ENCODE measurements around the gene THAP7. TPM values are rescaled to one million over a fixed set of nuclear protein-coding genes. Genes with fewer than 3 reads are reported as not detected.
A peak's percentile ranks its signal among the peaks of the same experiment; 100 is the strongest.

Gene THAP7
- total RNA-seq, 1 experiment from 2014 or later: 19.3 TPM

GRCh38 chr22:21031545-21032036, 29.7 kb upstream of the THAP7 start (continued):
- TF ChIP-seq, protein P1, sequence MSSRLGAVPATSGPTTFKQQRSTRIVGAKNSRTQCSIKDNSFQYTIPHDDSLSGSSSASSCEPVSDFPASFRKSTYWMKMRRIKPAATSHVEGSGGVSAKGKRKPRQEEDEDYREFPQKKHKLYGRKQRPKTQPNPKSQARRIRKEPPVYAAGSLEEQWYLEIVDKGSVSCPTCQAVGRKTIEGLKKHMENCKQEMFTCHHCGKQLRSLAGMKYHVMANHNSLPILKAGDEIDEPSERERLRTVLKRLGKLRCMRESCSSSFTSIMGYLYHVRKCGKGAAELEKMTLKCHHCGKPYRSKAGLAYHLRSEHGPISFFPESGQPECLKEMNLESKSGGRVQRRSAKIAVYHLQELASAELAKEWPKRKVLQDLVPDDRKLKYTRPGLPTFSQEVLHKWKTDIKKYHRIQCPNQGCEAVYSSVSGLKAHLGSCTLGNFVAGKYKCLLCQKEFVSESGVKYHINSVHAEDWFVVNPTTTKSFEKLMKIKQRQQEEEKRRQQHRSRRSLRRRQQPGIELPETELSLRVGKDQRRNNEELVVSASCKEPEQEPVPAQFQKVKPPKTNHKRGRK (CRISPR knock-in tag; IDR thresholded peaks at IDR 0.05; ENCODE audit: borderline replicate concordance): no peak
- TF ChIP-seq, protein P2, sequence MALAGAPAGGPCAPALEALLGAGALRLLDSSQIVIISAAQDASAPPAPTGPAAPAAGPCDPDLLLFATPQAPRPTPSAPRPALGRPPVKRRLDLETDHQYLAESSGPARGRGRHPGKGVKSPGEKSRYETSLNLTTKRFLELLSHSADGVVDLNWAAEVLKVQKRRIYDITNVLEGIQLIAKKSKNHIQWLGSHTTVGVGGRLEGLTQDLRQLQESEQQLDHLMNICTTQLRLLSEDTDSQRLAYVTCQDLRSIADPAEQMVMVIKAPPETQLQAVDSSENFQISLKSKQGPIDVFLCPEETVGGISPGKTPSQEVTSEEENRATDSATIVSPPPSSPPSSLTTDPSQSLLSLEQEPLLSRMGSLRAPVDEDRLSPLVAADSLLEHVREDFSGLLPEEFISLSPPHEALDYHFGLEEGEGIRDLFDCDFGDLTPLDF (CRISPR knock-in tag; IDR thresholded peaks at IDR 0.05): no peak

DNA sequence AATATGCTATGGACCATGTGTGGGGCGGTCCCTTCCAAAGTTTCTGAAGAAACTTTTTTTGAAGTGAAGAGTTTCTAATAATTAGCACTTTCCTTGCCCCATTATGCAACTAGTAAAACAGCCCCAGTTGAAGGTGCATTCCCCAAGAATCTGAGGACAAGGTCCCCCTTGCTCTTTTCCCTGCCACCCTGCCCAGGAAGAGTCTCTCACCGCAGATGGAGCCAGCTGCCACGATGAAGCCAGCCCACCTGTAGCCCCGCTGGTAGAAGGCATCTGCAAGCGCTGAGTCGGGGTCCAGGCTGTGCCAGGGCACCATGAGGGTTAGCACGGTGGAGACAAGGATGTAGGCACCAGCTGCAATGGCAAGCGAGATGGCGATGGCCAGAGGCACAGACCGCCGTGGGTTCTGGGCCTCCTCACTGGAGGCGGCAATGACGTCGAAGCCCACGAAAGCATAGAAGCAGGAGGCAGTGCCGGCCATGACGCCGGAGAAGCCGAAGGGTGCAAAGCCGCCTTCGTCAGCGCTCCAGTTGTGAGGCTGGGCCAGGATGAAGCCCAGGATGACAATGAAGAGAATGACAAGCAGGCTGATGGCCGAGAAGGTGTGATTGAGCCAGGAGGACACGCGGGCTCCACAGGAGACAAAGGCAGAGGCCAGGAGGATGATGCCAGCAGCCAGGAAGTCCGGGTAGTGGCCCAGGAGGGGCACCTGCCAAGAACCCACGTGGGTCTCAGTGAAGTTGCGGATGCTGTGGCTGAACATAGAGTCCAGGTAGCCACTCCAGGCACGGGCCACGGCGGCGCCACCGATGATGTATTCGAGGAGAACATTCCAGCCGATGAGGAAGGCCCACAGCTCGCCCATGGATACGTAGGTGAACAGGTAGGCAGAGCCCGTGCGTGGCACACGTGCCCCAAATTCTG, 29.0 kb upstream of the THAP7 start:
- H3K4me1 Mint-ChIP-seq: peaks cover 6% of the 10 kb centered on the region
- CTCF ChIA-PET: interaction anchor here (0.9 to 2.4 kb wide), 3 partner anchors 10 to 145 kb away, joined by 3 to 16 read pairs (median 9); no protein-coding TSS in a partner anchor
- no peaks in the 10 kb centered on the region for H3K9me3 Mint-ChIP-seq
- TF ChIP-seq, protein P3, sequence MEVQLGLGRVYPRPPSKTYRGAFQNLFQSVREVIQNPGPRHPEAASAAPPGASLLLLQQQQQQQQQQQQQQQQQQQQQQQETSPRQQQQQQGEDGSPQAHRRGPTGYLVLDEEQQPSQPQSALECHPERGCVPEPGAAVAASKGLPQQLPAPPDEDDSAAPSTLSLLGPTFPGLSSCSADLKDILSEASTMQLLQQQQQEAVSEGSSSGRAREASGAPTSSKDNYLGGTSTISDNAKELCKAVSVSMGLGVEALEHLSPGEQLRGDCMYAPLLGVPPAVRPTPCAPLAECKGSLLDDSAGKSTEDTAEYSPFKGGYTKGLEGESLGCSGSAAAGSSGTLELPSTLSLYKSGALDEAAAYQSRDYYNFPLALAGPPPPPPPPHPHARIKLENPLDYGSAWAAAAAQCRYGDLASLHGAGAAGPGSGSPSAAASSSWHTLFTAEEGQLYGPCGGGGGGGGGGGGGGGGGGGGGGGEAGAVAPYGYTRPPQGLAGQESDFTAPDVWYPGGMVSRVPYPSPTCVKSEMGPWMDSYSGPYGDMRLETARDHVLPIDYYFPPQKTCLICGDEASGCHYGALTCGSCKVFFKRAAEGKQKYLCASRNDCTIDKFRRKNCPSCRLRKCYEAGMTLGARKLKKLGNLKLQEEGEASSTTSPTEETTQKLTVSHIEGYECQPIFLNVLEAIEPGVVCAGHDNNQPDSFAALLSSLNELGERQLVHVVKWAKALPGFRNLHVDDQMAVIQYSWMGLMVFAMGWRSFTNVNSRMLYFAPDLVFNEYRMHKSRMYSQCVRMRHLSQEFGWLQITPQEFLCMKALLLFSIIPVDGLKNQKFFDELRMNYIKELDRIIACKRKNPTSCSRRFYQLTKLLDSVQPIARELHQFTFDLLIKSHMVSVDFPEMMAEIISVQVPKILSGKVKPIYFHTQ (CRISPR knock-in tag; IDR thresholded peaks at IDR 0.05): no peak
- no peak for TF ChIP-seq ZBTB21 (CRISPR knock-in tag; IDR thresholded peaks at IDR 0.05; ENCODE audit: borderline replicate concordance)
- no peak for TF ChIP-seq GRHL2 (CRISPR knock-in tag; IDR thresholded peaks at IDR 0.05; ENCODE audit: insufficient replicate concordance, severe bottlenecking)
- TF ChIP-seq, protein P4, sequence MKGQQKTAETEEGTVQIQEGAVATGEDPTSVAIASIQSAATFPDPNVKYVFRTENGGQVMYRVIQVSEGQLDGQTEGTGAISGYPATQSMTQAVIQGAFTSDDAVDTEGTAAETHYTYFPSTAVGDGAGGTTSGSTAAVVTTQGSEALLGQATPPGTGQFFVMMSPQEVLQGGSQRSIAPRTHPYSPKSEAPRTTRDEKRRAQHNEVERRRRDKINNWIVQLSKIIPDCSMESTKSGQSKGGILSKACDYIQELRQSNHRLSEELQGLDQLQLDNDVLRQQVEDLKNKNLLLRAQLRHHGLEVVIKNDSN (CRISPR knock-in tag; IDR thresholded peaks at IDR 0.05): no peak
- TF ChIP-seq, protein P5, sequence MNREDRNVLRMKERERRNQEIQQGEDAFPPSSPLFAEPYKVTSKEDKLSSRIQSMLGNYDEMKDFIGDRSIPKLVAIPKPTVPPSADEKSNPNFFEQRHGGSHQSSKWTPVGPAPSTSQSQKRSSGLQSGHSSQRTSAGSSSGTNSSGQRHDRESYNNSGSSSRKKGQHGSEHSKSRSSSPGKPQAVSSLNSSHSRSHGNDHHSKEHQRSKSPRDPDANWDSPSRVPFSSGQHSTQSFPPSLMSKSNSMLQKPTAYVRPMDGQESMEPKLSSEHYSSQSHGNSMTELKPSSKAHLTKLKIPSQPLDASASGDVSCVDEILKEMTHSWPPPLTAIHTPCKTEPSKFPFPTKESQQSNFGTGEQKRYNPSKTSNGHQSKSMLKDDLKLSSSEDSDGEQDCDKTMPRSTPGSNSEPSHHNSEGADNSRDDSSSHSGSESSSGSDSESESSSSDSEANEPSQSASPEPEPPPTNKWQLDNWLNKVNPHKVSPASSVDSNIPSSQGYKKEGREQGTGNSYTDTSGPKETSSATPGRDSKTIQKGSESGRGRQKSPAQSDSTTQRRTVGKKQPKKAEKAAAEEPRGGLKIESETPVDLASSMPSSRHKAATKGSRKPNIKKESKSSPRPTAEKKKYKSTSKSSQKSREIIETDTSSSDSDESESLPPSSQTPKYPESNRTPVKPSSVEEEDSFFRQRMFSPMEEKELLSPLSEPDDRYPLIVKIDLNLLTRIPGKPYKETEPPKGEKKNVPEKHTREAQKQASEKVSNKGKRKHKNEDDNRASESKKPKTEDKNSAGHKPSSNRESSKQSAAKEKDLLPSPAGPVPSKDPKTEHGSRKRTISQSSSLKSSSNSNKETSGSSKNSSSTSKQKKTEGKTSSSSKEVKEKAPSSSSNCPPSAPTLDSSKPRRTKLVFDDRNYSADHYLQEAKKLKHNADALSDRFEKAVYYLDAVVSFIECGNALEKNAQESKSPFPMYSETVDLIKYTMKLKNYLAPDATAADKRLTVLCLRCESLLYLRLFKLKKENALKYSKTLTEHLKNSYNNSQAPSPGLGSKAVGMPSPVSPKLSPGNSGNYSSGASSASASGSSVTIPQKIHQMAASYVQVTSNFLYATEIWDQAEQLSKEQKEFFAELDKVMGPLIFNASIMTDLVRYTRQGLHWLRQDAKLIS (CRISPR knock-in tag; IDR thresholded peaks at IDR 0.05; ENCODE audit: borderline replicate concordance): no peak
- TF ChIP-seq TEAD1 (CRISPR knock-in tag; IDR thresholded peaks at IDR 0.05): no peak
- TF ChIP-seq, protein P6, sequence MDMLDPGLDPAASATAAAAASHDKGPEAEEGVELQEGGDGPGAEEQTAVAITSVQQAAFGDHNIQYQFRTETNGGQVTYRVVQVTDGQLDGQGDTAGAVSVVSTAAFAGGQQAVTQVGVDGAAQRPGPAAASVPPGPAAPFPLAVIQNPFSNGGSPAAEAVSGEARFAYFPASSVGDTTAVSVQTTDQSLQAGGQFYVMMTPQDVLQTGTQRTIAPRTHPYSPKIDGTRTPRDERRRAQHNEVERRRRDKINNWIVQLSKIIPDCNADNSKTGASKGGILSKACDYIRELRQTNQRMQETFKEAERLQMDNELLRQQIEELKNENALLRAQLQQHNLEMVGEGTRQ (CRISPR knock-in tag; IDR thresholded peaks at IDR 0.05): no peak
- TF ChIP-seq RORB (CRISPR knock-in tag; IDR thresholded peaks at IDR 0.05): no peak
- no peak for TF ChIP-seq IRF2 (CRISPR knock-in tag; IDR thresholded peaks at IDR 0.05; ENCODE audit: borderline replicate concordance, low read depth)
- no peak for TF ChIP-seq ZNF263 (CRISPR knock-in tag; IDR thresholded peaks at IDR 0.05; ENCODE audit: low read depth)
- TF ChIP-seq ZNF121 (CRISPR knock-in tag; IDR thresholded peaks at IDR 0.05): no peak
- TF ChIP-seq ZNF317 (CRISPR knock-in tag; IDR thresholded peaks at IDR 0.05; ENCODE audit: borderline replicate concordance, low read depth): no peak
- TF ChIP-seq, protein P7, sequence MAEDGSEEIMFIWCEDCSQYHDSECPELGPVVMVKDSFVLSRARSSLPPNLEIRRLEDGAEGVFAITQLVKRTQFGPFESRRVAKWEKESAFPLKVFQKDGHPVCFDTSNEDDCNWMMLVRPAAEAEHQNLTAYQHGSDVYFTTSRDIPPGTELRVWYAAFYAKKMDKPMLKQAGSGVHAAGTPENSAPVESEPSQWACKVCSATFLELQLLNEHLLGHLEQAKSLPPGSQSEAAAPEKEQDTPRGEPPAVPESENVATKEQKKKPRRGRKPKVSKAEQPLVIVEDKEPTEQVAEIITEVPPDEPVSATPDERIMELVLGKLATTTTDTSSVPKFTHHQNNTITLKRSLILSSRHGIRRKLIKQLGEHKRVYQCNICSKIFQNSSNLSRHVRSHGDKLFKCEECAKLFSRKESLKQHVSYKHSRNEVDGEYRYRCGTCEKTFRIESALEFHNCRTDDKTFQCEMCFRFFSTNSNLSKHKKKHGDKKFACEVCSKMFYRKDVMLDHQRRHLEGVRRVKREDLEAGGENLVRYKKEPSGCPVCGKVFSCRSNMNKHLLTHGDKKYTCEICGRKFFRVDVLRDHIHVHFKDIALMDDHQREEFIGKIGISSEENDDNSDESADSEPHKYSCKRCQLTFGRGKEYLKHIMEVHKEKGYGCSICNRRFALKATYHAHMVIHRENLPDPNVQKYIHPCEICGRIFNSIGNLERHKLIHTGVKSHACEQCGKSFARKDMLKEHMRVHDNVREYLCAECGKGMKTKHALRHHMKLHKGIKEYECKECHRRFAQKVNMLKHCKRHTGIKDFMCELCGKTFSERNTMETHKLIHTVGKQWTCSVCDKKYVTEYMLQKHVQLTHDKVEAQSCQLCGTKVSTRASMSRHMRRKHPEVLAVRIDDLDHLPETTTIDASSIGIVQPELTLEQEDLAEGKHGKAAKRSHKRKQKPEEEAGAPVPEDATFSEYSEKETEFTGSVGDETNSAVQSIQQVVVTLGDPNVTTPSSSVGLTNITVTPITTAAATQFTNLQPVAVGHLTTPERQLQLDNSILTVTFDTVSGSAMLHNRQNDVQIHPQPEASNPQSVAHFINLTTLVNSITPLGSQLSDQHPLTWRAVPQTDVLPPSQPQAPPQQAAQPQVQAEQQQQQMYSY (CRISPR knock-in tag; IDR thresholded peaks at IDR 0.05): no peak
- TF ChIP-seq MXD4 (CRISPR knock-in tag; IDR thresholded peaks at IDR 0.05; ENCODE audit: borderline replicate concordance): no peak

More for the DNA sequence above, 29.0 kb upstream of the THAP7 start:
- POLR2A ChIA-PET: no interaction called here
- peak overlapping the region; percentile 68 for H3K4me3 Mint-ChIP-seq
- DNase-seq (ENCODE audit: low spot score): no peak
- no peak overlapping the region for H3K27ac Mint-ChIP-seq
- H3K27me3 Mint-ChIP-seq (ENCODE audit: low read depth): peaks cover 33% of the 10 kb centered on the region
- H3K36me3 Mint-ChIP-seq: no peaks in the 10 kb centered on the region
- ATAC-seq: no peak

All from WTC11 (cell line).